DOHH2 (cell line): Measurements from ENCODE around the gene WNT10A.

Experiments used
- H3F3A ChIP-seq: fragments of 200-600 bp; sonication (generic), shearing (Covaris generic); 2 replicates; pipeline ENCODE4 v1.6.0; 2016; ENCODE audit warnings: antibody characterized with exemption, mild to moderate bottlenecking; ENCODE audit not compliant: control insufficient read depth, insufficient read depth
- H3K27ac ChIP-seq: fragments of 200-600 bp; sonication (generic); 2 replicates; pipeline ENCODE4 v1.5.1; 2014; ENCODE audit warnings: low read depth, mild to moderate bottlenecking, low read length, moderate library complexity
- H3K27me3 ChIP-seq: fragments of 200-600 bp; sonication (generic); 2 replicates; pipeline ENCODE4 v1.6.1; 2014; ENCODE audit warnings: mild to moderate bottlenecking, low read length, mixed read lengths; ENCODE audit not compliant: control insufficient read depth
- H3K36me3 ChIP-seq: fragments of 200-600 bp; sonication (generic); 2 replicates; pipeline ENCODE4 v1.6.1; 2014; ENCODE audit warnings: mild to moderate bottlenecking, low read length, moderate library complexity, mixed read lengths; ENCODE audit not compliant: control insufficient read depth
- H3K4me1 ChIP-seq: fragments of 200-600 bp; sonication (generic); 2 replicates; pipeline ENCODE4 v1.6.1; 2014; ENCODE audit warnings: mild to moderate bottlenecking, low read length, mixed read lengths; ENCODE audit not compliant: control insufficient read depth
- H3K4me2 ChIP-seq: fragments of 200-600 bp; sonication (generic); 2 replicates; pipeline ENCODE4 v1.6.0; 2014; ENCODE audit warnings: mild to moderate bottlenecking, low read length, moderate library complexity
- H3K4me3 ChIP-seq: fragments of 200-600 bp; sonication (generic); 2 replicates; pipeline ENCODE4 v1.5.1; 2014; ENCODE audit warnings: mild to moderate bottlenecking, low read length, mixed read lengths
- H3K79me2 ChIP-seq: fragments of 200-600 bp; sonication (generic); 2 replicates; pipeline ENCODE4 v1.6.1; 2014; ENCODE audit warnings: mild to moderate bottlenecking, low read length, mixed read lengths; ENCODE audit not compliant: control insufficient read depth
- H3K9me2 ChIP-seq: fragments of 200-600 bp; sonication (generic); replicated peaks from 2 replicates; pipeline ENCODE4 v1.6.1; 2014; ENCODE audit warnings: mild to moderate bottlenecking, low read length, mixed read lengths; ENCODE audit not compliant: control insufficient read depth
- H3K9me3 ChIP-seq: fragments of 200-600 bp; sonication (generic); 2 replicates; pipeline ENCODE4 v1.6.1; 2014; ENCODE audit warnings: antibody characterized with exemption, low read length, mixed read lengths; ENCODE audit not compliant: control insufficient read depth, insufficient read depth
- H4K20me1 ChIP-seq: fragments of 200-600 bp; sonication (generic); 2 replicates; pipeline ENCODE4 v1.6.0; 2014; ENCODE audit warnings: low read depth, mild to moderate bottlenecking, antibody characterized with exemption, low read length, moderate library complexity; ENCODE audit not compliant: control insufficient read depth, insufficient read depth
- CTCF ChIP-seq: fragments of 200-600 bp; sonication (generic); IDR thresholded peaks from one replicate; pipeline ENCODE4 v1.5.1; 2014; ENCODE audit warnings: antibody characterized with exemption, mild to moderate bottlenecking, low read depth, low read length; ENCODE audit not compliant: poor library complexity, severe bottlenecking
- EZH2phosphoT487 ChIP-seq: fragments of 200-600 bp; sonication (generic); IDR thresholded peaks from 2 replicates; pipeline ENCODE4 v1.6.1; 2017; ENCODE audit warnings: borderline replicate concordance, mild to moderate bottlenecking, antibody characterized with exemption, low read length, moderate library complexity, mixed read lengths

WNT10A gene

GRCh38 chr2:218899147-218899546 lies 18.5 kb downstream of the WNT10A start:
- H3K4me2 ChIP-seq: no peak overlapping the region
- H3K4me1 ChIP-seq: peaks cover 50% of the 10 kb centered on the region
- H3K9me3 ChIP-seq: no peaks in the 10 kb centered on the region
- H3F3A ChIP-seq: 0 out of 2 replicates have a peak, but pooled peaks cover 3% of the 10 kb centered on the region
- TF ChIP-seq CTCF: no peak
- no peak for TF ChIP-seq EZH2phosphoT487
- no peaks in the 10 kb centered on the region for H3K79me2 ChIP-seq
- H3K27ac ChIP-seq: no peak overlapping the region
- H3K4me3 ChIP-seq: no peak overlapping the region
- no peaks in the 10 kb centered on the region for H3K9me2 ChIP-seq
- no peaks in the 10 kb centered on the region for H4K20me1 ChIP-seq
- peaks cover 38% of the 10 kb centered on the region for H3K27me3 ChIP-seq
- H3K36me3 ChIP-seq: no peaks in the 10 kb centered on the region

- no peak overlapping the region for H3K27ac ChIP-seq
- H3K4me2 ChIP-seq: no peak overlapping the region
- H3K4me1 ChIP-seq: peaks cover 28% of the 10 kb centered on the region
- no peak overlapping the region for H3K4me3 ChIP-seq
- peaks cover 34% of the 10 kb centered on the region for H3K27me3 ChIP-seq
- H3K9me3 ChIP-seq: no peaks in the 10 kb centered on the region
- 0 out of 2 replicates have a peak, but pooled peaks cover 3% of the 10 kb centered on the region for H3F3A ChIP-seq
- H3K36me3 ChIP-seq: no peaks in the 10 kb centered on the region
- no peaks in the 10 kb centered on the region for H4K20me1 ChIP-seq
- TF ChIP-seq EZH2phosphoT487 (no peak), CTCF (no peak)
- no peaks in the 10 kb centered on the region for H3K9me2 ChIP-seq
- no peaks in the 10 kb centered on the region for H3K79me2 ChIP-seq
Measured at GRCh38 chr2:218902427-218902826, 21.8 kb downstream of the WNT10A start.

- no peak overlapping the region for H3K4me2 ChIP-seq
- TF ChIP-seq EZH2phosphoT487: no peak
- TF ChIP-seq CTCF: no peak
- H3K4me3 ChIP-seq: no peak overlapping the region
- H3K36me3 ChIP-seq: no peaks in the 10 kb centered on the region
- no peaks in the 10 kb centered on the region for H3K9me2 ChIP-seq
- H3F3A ChIP-seq: 0 out of 2 replicates have a peak, but pooled peaks cover 3% of the 10 kb centered on the region
- H3K79me2 ChIP-seq: no peaks in the 10 kb centered on the region
- peaks cover 22% of the 10 kb centered on the region for H3K4me1 ChIP-seq
- H3K27me3 ChIP-seq: peaks cover 22% of the 10 kb centered on the region
- H3K9me3 ChIP-seq: no peaks in the 10 kb centered on the region
- no peak overlapping the region for H3K27ac ChIP-seq
- H4K20me1 ChIP-seq: no peaks in the 10 kb centered on the region
Measured at GRCh38 chr2:218904176-218904575, 23.5 kb downstream of the WNT10A start.
